Keratinocyte (primary cell): Measurements from ENCODE around the gene SMURF1.

Source experiments
- EZH2 ChIP-seq: IDR thresholded peaks from one replicate; pipeline ENCODE4 v1.6.1; 2012; ENCODE audit warnings: inconsistent platforms, mild to moderate bottlenecking, low read length, moderate library complexity
- TF ChIP-seq, protein P1 (sequence below), 3 experiments: IDR thresholded peaks in 1 of 3; conservative IDR thresholded peaks in 1 of 3; optimal IDR thresholded peaks in 1 of 3; 2 replicates in 2 of 3; 3 replicates in 1 of 3; pipeline versions ENCODE3 to v1.5.1; 2011; ENCODE audit warnings: low read length in 3 of 3, mild to moderate bottlenecking in 3 of 3, moderate library complexity in 2 of 3, control low read depth in 1 of 3, inconsistent platforms in 1 of 3; ENCODE audit not compliant: insufficient read depth in 2 of 3; ENCODE audit errors: extremely low read depth in 1 of 3

DNA sequence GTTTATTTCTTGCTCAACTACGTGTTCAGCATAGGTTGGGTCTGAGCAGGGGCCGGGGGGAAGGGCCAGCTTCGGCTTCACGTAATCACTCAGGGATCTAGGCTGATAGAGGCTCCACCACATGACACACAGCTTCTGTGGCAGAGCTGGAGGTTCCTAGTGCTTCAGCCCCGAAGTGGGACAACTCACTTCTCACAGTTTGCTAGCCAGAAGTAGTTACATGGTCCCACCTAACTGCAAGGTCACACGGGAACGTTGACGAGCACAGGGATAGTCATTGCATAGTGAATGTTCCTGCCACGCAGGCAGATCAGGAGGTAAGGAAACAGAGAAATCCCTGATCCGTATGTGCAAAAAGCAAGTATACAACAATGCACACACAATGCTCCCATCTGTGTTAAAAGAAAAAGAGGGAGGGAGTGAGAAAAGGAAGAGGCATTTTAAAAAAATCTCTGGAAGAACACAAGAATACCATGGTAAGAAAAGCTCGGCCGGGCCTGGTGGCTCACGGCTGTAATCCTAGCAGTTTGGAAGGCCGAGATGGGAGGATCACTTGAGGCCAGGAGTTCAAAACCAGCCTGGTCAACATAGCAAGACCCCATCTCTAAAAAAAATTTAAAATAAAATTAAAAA lies 16.9 kb downstream of the SMURF1 start:
- TF ChIP-seq, protein P1, sequence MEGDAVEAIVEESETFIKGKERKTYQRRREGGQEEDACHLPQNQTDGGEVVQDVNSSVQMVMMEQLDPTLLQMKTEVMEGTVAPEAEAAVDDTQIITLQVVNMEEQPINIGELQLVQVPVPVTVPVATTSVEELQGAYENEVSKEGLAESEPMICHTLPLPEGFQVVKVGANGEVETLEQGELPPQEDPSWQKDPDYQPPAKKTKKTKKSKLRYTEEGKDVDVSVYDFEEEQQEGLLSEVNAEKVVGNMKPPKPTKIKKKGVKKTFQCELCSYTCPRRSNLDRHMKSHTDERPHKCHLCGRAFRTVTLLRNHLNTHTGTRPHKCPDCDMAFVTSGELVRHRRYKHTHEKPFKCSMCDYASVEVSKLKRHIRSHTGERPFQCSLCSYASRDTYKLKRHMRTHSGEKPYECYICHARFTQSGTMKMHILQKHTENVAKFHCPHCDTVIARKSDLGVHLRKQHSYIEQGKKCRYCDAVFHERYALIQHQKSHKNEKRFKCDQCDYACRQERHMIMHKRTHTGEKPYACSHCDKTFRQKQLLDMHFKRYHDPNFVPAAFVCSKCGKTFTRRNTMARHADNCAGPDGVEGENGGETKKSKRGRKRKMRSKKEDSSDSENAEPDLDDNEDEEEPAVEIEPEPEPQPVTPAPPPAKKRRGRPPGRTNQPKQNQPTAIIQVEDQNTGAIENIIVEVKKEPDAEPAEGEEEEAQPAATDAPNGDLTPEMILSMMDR (optimal IDR thresholded peaks at IDR 0.05 in 1 of 3, IDR thresholded peaks at IDR 0.05 in 1 of 3, conservative IDR thresholded peaks at IDR 0.05 in 1 of 3; ENCODE audit: extremely low read depth in 1 of 3, insufficient read depth in 2 of 3, low read length in 3 of 3), result no peak
- no peak for TF ChIP-seq EZH2
